K562 treated with DMSO at 1 percent for 4 hours (cell line): ENCODE data around the gene JMJD4. TPM values are rescaled to one million over a fixed set of nuclear protein-coding genes. Genes with fewer than 3 reads are reported as not detected.

Experiments used
- total RNA-seq: library from RNA; unstranded; fragments of 300-600 nt; gene quantifications from 2 replicates; pipeline ENCODE4 v1.2.3, GENCODE V29; 2022; ENCODE audit not compliant: insufficient read depth

JMJD4 gene
- 5.6 and 5.8 TPM in 2 replicates for total RNA-seq

GRCh38 chr1:227734856-227735538 is at the start of gene JMJD4, which contains the start of gene SNAP47:
Gene JMJD4 (minus strand): TSS chr1:227735302. CDS start chr1:227735273, 29 bp downstream.
Gene SNAP47 (plus strand): TSS chr1:227735435. CDS start chr1:227747737, 12,302 bp downstream.

Other genes with a start within 250 kb of the JMJD4 start
- gene ZNF678, start 171.7 kb downstream of the JMJD4 start, total RNA-seq: 0.91 and 6.2 TPM in 2 replicates
- 45.0 and 48.2 TPM in 2 replicates for gene SNAP47, start 133 bp upstream of the JMJD4 start, total RNA-seq
- not detected in 2 replicates for gene PRSS38, start 80.4 kb upstream of the JMJD4 start, total RNA-seq
- gene WNT9A, start 212.6 kb upstream of the JMJD4 start, total RNA-seq: 0.39 and 0.47 TPM in 2 replicates